AML-193 (cell line): ENCODE data around the gene CD226.
"Not testable (repeated sequence)": the region's sequence is repeated elsewhere in the genome, so short reads cannot be mapped to it uniquely, and the experiment has no call there.

Experiments
- DNase-seq, 2 experiments: peaks; one replicate each; lab custom pipeline; 2025; lab: John Stamatoyannopoulos, UW

CD226 gene

DNA sequence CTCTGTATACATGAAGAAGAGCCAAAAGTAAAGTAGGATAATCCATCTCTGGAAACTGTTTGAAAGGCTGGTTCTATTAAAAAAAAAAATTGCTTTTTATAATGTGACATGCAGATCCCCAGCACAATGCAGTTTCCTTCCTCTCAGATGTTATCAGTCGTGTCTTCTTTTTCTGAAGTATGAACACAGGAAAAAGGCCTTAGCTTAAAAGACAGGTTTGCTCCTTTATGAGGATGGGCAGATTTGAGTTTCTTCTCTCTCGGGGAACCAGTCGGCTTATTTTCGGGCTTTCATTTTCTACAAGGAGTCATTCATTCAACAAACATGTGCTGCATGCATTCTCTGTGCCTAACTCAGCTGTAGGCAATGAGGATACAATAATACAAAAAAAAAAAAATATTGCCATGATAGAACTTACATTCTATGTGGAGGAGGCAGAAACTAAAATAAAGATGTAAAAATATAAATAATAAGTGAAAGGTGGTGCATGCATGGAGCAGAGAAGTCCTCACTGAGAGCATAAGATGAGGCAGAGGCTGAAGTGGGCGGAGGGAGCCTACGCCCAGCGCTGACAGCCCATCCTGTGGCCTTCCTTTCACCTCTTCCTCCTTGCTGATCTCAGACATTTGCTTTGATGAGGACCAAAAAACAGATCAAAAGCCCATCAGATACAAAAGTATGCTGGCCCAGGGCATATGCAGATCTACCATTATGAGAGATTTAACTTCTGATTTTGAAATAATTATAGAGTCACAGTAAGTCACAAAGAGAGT, at the start of gene CD226:
TSS of gene CD226 (minus strand) at position 513 of the 773 bp plus-strand sequence. CDS start at position 46, 467 bp downstream.
- DNase-seq: no peak

DNA sequence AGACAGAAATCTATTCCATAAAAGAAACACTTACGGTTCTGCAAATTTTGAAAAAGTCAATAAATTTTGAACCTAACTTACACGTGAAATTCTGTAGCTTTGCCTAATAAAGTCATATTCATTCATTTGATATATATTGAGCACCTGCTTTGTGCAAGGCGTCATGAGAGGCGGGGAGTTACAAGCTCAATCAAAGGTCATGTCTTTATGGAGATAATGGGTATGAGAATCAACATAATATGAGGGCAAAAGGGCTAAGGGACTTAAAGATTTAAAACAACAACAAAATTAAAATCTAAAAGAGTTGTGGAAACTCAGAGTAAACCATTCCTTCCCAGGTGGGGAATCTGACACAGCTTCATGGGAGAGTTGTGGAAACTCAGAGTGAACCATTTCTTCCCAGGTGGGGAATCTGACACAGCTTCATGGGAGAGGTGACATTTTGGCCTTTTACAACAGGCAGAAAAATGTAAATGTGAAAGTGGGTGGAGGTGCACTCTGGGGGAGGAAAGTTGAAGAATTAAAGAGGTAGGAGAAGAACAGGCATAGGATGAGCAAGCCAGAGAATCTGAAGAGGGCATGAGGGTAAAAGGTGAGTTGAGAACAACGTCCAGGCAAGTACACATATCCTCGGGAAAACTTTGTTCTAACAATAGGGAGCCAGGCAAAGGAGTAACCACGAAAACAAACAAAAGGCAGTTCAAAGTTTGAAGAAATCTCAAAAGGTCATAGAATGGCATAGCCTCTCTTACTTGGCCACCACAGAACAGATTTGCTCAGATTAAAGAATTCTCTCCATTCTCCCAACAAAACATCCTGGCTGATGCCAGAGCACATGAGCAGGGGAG, 49.5 kb upstream of the CD226 start:
- no peak for DNase-seq

GRCh38 chr18:69996417-69996816, 48.7 kb upstream of the CD226 start:
- no peak for DNase-seq

DNA sequence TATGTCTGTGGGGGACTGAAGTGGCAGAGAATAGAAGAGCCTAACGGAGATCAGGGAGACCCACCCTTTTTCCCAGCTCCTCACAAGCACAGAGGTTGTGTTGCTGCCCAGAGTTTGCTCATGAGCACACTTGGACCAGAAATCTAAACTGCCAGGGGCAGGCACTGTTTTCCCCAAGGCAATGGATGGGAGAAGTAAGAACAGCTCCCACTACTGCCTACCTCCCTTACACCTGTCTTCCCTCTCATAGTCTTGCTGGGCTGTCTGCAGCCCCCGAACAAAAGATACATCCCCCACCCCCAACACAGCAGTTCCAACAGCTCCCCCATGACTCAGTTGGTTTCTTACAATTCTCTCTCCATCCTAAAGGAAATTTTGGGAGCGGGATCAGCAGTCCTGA, 48.1 kb upstream of the CD226 start:
- DNase-seq: no peak

GRCh38 chr18:69992776-69993175, 45.1 kb upstream of the CD226 start:
- DNase-seq: no peak

GRCh38 chr18:69987870-69988269, 40.2 kb upstream of the CD226 start:
- no peak for DNase-seq

DNA sequence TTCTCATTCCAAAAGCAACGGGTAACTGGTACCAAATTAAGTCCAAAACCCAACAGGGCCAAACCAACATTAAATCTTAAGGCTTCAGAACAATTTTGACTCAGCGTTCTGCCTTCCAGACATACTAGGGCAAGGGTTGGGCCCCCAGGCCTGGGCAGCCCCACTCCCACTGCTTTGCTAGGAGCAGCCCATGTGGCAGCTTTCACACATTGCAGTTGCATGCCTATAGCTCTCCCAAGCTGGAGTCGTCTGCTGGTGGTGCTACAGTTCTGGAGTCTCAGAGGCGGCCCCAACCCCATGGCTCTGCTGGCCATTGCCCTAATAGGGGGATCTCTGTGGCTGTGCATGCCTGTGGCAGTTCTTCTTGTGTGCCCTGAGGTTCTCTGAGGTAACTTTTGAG, 37.6 kb upstream of the CD226 start:
- no peak for DNase-seq

GRCh38 chr18:69982417-69982816, 34.7 kb upstream of the CD226 start:
- no peak for DNase-seq

GRCh38 chr18:69981948-69982347, 34.3 kb upstream of the CD226 start:
- no peak for DNase-seq

GRCh38 chr18:69980982-69981804, 33.5 kb upstream of the CD226 start:
- no peak for DNase-seq

DNA sequence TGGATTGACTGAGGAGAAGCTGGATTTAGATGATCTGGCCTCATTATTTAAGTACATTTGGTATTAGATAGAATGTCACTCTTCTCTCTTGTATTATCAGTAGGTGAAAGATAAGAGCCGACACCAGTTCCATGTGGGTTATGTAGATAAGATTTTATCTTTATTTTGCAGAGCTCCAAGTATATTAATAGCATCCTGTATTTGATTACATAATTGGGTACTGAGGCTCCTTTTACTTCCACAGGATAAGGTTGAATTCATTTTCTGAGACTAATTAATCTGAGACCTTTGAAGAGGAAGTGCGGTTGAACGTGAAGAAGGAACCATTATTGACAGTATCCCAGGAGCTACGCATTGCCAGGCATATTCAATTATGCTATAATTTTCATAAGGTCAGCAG, 32.8 kb upstream of the CD226 start:
- no peak for DNase-seq

DNA sequence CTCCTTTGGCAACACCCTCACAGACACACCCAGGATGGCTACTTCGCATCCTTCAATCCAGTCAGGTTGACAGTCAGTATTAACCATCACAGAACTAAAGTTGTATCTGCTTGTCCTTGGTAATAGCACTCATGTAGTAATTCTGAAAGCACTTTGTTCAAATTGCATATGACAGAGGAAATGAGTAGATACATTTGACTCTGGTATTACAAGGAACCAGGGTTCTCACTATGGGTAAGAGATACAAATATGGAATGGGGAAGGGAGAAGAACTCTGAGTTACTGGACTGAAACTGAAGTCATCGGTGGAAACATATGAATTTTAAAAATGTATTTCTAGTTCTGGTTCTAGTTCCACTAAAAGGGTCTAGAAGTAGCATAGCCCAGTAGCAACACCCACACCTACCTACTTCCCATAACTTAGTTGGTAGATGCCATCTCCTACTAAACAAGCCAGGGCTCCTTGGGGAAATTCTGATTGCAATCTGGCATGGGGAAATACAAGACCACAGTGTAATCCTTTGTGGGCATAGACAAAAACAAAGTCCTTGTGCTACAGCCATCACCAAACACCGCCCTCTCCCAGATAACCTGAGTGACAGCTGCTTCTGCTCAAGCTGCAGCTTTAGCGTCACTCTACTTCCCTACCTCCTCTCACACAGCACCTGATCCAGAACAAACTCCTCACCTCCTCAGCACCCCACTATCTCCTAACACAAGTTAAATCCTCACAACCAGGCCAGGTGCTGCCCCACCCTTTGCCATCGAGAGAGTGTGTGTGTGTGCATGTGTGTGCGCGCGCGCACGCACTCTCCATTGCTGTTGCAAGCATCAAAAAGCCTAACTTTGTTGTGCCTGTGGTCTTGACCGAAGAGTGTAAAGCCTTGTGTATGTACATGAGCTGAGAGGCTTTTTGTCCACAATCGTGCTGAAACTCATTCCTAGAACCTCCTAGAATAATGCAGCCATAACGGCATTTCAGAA, 31.4 kb upstream of the CD226 start:
- DNase-seq: no peak

- DNase-seq: not testable (repeated sequence)
Measured at GRCh38 chr18:69975294-69975693, 27.6 kb upstream of the CD226 start.

GRCh38 chr18:69974365-69974764, 26.7 kb upstream of the CD226 start:
- no peak for DNase-seq

DNA sequence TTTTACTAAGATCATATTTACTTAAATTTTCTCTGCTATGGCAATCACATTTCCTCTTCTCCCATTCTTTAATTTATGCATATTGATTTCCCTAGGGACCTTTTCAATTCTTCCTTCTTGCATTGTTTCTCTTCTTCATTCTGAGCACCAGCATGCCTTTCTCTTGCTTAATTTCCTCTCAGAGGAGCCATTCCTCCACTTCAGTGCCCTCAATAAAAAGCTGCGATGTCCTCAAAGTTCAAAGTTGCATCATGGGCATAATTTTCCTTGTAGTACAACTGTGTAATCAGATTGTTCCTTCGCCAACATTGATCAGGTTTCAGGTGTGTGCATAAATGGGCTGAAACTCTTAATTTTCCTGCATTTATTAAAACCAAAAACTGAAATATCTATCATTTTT, 21.8 kb upstream of the CD226 start:
- no peak for DNase-seq

GRCh38 chr18:69968039-69968438, 20.4 kb upstream of the CD226 start:
- DNase-seq: no peak

DNA sequence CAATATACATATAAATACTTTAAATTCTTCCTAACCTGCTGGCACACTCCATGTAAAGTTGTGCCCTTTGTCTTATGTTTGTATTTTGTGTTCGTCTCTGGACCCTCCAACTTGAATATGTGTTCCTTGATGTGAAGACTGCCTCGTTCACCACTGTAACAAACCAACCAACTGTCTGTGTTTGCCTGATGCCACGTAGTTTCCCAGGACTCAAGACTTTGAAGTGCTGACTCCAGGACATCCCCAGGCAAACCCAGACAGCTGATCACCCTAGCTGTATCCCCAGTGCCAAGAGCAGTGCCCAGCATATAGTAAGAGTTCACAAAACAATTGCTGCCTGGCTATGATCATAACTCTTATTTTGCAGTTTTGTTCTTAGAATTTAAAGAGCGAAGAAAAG, 15.5 kb upstream of the CD226 start:
- no peak for DNase-seq

- DNase-seq: no peak
Measured at GRCh38 chr18:69961718-69962117, 14.0 kb upstream of the CD226 start.

- DNase-seq: no peak
Measured at GRCh38 chr18:69958422-69958821, 10.7 kb upstream of the CD226 start.

- DNase-seq: no peak
Measured at GRCh38 chr18:69957747-69958146, 10.1 kb upstream of the CD226 start.
